KBM-7 (cell line): ENCODE measurements around the gene OR13J1.

Experiments used
- DNase-seq: peaks from one replicate; pipeline ENCODE4 v3.0.0-alpha.2; 2015
- in situ Hi-C: fragments of 300-500 bp; cut with MboI; formaldehyde crosslinking; loops from 2 replicates; pipeline ENCODE4 v1.14.3; 2020; ENCODE audit warnings: low sequenced_read_pairs, low pct_unique_long_range_greater_than_20kb, mixed read lengths

The OR13J1 gene

DNA sequence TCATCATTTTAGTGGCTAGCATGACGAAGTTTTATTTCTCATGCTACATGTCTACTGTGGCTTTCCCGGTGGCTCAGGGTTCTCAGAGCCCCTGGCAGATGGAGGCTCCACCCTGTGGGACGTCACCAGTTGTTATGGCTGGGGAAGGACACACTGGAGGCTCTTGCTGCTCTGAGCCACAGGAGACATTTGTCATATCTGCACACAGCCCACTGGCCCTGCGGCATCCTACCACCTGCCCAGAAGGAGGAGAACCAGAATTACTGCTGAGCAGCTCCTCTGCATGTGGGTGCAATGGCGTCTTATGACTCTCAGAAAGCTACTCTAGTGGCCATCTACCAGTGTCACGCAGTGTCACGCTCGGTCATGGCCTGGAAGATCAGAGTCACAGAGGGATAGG, 6.6 kb downstream of the OR13J1 start:
- DNase-seq: no peak
- in situ Hi-C loops: no loop called here

DNA sequence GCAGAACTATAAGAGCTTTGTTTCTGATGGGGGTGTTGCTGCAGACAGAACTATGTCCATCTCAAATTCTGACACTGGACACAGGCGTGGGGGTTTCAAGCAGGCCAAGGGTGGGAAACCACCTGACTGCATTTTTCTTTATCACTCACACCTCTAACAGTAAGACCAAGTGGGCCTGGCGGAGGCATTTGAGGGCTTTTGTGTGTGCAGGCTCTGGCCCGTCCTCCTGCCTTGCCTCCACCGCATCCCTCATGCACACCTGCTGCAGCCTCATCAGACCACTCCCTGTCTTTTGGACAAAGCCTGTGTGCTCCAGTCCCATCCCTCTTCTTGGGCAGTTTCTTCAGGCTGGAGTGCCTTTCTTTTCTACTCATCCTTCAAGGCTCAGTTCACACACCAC, 7.9 kb downstream of the OR13J1 start:
- in situ Hi-C loops: no loop called here
- no peak for DNase-seq

DNA sequence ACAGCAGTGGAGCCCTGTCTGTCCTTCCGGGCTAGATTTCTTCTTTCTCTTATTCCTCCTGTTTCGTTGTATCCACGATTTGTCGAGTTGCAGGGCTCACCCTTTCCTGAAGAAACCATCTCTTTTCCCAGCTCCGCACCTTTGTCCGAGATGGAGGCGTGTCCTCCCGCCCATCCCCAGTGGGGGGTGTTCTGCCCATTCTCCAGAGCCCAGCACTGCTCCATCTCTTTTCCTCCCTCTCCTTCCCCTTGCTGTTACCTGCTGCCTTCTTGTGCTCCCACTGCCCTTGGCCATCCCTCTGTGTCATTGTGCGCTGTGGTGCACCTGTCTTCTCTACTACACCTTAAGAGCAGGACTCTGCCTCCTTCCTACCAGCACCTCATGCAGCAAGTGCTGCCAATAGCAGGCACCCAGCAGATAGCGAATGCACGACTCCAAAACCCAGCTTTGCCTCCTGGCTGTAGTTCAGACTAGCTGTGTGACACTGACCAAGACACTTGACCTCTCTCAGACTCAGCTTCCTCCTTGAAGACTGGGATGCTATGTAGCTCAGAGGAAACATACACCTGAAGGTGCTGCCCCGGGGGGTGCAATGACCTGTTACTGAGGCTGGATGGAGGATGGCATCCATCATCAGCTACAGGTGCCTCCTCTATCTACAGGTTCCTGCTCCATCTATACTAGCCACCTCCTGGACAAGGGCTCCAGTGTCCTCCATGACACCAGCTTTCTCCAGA, 8.9 kb downstream of the OR13J1 start:
- in situ Hi-C loops: no loop called here
- DNase-seq: no peak

DNA sequence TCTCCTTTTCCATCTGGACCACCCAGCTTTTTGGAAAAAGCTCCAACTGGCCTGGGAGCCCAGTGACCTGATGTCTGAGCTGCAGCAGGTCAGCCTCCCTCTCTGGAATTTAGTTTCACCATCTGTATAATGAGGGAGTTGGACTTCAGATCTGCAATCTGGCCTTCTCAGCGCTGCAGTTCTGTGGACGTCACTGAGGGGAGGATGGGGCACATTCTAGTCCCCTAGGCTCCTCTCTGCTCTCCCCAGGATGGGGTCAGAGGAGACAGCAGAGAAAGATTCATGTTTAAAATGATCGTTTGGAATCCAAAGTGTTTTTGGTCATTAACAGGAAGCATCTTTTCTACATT, 10.2 kb downstream of the OR13J1 start:
- in situ Hi-C loops: no loop called here
- DNase-seq: no peak

DNA sequence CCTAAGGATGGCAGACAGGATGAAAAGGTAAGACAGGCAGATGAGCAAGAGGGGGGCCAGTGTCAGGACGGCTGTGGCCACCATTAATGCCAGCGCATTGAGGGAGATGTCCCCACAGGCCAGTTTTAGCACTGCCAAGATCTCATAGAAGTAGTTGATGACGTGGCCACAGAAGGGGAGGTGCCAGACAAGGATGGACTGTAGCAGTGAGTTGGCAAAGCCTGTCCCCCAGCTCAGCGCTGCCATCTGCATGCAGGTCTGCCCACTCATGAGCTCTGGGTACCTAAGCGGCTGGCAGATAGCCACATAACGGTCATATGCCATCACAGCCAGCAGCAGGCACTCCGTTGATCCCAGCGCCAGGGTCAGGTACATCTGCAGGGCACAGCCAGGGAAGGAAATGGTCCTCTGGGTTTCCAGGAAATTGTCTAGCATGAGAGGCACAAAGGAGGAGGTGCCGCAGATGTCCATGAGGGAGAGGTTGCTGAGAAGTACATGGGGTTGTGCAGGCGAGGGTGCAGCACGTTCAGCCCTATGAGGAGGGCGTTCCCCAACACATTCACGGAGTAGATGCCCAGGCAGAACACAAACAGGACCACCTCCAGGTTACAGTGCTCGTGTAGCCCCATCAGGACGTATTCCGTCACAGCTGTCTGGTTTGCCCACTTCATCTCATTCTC, 10.8 kb downstream of the OR13J1 start:
- no peak for DNase-seq
- in situ Hi-C loops: no loop called here

DNA sequence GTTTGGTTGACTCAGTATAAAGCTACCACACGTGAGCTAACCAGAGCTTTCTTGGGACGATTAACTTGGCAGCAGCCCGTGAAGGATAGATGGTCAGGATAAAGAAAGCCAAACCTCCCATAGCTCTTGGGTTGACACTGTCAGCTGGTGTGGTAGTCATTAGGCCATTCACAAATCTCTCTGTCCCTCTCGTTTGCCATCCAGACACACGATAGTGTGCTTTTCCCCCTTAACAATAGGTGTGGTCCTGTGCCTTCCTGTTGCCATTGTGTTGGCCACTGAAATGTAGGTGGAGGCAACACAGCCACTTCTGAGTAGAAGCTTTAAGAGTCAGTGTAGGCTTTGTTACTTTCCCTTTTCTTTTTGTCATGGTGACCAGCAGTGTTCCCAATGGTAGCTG, 11.7 kb downstream of the OR13J1 start:
- in situ Hi-C loops: no loop called here
- no peak for DNase-seq

DNA sequence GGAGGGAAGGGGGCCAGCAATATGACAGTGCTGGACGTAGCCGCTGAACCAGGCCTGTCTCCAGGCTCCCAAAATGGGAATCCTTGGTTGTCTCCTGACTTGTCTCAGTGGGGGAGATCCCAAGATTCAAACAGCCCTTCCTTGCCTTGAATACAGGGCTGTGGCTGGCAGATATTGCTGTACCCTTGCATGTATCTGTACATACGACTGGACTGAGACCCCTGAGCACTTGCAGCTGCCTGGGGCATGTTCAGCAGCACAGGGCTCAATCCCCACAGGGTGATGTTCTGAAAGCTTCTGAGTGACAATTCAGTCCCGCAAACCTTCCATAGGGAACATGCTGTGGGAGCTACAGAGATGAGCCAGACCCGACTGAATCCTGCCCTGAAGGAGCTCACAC, 13.3 kb downstream of the OR13J1 start:
- in situ Hi-C loops: no loop called here
- no peak for DNase-seq

DNA sequence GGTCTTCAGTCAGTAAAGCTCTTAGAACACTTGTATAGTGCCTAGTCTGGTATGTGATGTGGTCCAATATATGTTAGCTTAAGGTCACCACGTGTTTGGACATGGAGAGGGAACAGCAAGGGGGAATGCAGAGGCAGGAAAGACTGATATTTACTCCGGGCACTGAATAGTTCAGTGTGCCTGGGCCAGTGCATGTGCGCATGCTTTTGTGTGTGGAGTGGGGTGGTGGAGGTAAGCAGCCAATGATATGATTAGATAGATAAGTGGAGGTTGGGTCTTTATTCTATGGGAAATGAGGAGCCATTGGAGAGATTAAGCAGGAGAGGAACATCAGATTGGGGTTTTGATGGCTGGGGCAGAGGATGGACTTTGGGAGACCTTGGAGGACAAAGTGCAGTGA, 14.0 kb downstream of the OR13J1 start:
- in situ Hi-C loops: no loop called here
- no peak for DNase-seq

DNA sequence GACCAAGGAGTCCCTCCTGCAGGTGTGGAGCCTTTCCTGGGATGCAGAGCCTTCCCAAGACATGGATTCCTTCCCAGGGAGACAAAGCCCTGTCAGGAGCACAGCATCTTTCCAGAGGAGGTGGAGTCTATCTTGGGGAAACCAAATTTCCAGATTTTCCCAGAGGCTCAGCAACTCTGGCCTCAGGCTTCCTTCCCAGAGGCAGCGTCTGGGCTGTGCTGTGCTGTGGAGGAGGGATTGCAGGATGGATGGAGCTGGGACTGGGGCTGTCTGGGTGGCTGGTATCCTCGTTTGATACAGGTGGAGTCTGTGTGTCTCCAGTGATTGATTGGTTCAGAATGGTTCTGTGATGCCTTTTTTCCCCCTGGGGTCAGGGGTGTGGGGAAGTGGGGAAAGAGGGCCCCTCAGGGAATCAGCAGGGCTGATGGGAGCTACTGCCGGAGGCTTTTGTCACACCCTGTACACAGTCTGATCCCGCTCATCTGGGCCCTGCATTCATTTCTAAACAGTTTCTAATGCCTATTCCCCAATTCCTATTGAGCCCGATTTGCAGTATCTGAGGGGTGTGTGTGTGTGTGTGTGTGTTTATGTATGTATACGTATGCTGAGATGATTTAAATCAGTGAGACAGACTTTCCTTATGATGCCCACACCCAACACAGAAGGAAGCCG, 16.0 kb downstream of the OR13J1 start:
- DNase-seq: no peak
- in situ Hi-C loops: no loop called here

DNA sequence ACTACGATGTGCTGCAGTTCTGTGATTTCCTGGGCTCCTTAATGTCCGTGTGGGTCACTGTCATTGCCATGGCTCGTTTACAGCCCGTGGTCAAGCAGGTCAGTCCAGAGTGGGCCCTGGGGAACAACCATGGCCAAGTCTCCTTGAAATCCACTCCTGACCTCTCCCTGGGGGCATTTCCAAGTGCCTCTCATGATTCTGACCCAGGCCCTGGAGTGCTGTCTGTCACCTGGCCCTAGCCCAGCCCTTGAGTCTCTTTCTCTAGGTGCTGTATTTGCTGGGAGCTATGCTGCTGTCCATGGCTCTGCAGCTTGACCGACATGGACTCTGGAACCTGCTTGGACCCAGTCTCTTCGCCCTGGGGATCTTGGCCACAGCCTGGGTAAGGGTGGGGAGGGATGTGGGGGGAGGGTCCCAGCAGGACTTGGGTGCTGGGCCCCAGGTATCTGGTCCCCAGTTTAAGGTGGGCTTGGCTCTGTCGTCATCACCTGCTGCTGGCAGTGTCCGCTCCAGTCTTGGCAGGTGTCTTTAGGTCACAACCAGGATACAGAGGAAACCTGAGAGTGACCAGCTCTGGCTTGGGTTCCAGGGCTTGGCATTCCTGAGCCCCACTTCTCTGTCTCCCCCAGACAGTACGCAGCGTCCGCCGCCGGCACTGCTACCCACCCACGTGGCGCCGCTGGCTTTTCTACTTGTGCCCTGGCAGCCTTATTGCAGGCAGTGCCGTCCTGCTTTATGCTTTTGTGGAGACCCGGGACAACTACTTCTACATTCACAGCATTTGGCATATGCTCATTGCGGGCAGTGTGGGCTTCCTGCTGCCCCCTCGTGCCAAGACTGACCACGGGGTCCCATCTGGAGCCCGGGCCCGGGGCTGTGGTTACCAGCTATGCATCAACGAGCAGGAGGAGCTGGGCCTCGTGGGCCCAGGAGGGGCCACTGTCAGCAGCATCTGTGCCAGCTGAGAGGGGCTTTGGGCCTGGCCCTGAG, 17.0 kb downstream of the OR13J1 start:
- DNase-seq: no peak
- in situ Hi-C loops: no loop called here

DNA sequence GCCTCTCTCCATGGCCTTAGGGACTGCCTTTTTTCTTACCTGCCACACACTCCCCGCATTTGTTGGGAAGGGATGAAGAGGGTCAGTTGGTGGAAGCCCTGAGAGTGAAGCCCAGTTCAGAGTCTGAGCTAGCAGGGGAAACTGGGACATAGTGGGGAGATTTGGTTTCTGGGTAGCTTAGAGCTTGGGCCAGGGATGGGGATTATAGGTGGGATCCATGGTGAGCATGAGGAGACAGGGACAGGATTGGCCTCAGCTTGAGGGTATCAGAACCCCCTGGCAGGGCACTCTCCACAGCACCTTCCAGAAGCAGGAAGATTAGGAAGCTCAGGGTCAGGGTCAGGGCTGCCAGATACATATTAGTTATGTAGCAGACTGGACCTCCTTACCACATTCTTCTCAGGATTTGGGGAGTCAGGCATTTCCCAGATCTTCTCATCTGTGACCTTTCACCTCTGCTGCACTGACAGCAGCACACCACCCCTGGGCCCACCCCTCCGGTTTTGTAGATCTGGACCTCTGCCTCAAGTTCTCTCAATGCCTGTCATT, 17.9 kb downstream of the OR13J1 start:
- no peak for DNase-seq

DNA sequence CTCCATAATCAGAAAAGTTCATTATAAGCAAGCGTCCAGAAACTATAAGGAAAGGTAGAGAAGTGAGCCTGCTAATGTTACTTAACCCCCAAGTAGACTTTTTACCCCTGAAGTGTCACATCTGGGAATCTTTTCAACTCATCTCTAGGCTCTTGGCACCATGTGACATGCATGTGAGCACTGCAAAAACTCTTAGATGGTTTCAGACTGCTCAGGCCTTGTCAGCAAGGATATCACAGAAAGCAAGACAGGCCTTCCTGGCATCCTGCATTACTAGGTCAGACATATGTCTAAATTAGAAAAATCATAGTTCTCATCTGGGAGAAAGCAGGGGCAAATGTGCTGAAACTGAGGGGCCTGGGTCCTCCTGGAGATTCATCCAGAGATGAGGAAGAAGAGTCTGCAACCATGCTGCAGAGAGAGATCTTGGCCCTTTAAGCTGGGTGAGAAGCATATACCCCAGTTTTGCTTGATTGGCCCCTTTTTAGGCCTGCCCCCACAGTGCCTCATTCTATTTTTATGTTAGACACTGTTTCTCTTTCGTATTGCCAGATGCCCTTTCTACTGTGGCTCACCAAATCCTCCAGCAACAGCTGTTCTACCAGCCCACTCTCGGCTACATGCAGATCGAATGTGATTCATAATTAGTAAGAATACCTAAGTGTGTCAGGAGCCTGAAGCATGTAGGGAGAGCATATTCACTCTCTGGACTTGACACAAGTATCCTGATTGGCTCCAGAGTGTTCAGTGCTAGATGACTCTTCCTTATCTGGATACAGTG, 22.2 kb downstream of the OR13J1 start:
- in situ Hi-C loops: no loop called here
- no peak for DNase-seq

More for the DNA sequence above, 17.9 kb downstream of the OR13J1 start:
- in situ Hi-C loops: no loop called here

DNA sequence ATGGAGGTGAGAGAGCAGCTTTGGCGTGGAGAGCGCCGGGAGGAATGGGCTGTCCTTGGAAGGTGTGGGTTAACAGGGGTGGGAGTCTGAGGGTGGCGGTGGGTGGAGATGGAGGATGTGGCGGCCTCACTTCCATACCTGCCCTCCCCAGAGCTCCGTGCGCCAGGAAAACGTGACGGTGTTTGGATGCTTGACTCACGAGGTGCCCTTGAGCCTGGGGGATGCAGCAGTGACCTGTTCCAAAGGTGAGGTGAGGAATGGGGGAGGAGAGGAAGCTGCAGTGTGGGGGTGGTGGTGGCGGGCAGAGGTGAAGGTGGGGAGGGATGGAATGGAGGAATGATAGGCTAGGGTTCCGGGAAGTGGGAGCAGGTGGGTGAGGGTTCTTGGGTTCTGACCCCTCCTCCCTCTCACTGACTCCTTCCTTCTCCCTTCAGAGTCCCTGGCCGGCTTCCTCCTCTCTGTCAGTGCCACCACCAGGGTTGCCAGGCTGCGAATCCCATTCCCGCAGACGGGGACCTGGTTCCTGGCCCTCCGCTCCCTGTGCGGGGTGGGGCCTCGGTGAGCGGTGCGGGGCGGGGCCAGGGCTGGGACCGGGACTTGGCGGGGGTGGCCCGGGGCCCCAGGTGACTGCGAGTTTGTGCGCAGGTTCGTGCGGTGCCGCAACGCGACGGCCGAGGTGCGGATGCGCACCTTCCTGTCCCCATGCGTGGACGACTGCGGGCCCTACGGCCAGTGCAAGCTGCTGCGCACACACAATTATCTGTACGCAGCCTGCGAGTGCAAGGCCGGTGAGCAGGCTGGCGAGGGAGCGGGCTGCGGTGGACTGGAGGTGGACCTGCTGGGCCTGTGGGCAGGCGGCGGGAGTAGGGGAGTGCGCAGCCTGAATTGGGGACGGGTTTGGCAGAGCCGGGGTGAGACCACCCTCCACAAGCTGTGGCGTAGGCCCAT, 24.1 kb downstream of the OR13J1 start:
- in situ Hi-C loops: no loop called here

DNA sequence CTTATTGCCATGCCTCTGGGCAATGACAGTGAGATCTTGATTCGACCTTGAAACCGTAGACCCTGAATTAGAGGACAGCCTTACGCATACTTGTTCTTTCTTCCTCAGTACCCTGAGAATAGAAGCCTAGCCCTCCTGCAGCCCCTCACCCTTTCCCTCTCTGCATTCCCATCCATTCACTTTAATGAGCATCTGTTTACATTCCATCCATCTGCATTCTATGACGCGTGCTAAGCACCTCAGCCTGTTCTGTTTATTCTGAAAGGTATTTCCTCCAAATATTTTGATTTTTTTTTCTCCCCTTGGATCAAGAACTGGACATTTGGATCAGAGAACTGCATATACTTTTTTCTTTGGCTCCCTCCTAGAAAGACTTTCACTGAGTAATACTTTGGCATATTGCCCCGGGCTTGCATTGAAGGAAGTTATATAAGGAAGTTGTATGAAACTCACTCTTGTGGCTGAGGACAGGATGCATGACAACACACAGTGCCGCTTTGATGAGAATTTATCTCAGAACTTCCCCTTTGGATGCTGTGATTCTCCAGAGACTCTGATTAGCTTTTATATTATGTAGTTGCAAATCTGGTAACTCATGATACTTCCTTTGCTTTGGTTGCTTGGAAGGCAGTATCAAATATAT, 25.5 kb downstream of the OR13J1 start:
- DNase-seq: peak; percentile 91

More for the DNA sequence above, 24.1 kb downstream of the OR13J1 start:
- DNase-seq: no peak

DNA sequence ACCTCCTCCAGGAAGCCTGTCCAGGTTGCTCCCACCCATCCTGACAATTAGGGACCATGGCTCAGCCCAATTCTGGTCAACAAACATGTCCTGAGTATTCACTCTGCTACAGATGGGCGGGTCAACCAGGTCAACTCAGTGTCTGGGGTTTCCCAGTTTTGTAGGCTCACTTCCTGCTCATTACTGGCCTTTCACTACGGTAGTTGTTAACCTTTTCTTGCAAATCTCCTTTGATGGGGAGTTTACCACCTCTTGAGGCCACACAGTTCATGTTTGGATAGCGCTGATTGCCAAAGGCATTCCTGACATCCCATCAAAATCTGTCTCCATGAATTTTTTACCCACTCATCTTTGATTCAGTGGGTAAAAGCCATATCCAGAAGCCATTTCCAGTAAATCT, 27.4 kb downstream of the OR13J1 start:
- DNase-seq: no peak
- in situ Hi-C loops: no loop called here

More for the DNA sequence above, 25.5 kb downstream of the OR13J1 start:
- in situ Hi-C loops: no loop called here

DNA sequence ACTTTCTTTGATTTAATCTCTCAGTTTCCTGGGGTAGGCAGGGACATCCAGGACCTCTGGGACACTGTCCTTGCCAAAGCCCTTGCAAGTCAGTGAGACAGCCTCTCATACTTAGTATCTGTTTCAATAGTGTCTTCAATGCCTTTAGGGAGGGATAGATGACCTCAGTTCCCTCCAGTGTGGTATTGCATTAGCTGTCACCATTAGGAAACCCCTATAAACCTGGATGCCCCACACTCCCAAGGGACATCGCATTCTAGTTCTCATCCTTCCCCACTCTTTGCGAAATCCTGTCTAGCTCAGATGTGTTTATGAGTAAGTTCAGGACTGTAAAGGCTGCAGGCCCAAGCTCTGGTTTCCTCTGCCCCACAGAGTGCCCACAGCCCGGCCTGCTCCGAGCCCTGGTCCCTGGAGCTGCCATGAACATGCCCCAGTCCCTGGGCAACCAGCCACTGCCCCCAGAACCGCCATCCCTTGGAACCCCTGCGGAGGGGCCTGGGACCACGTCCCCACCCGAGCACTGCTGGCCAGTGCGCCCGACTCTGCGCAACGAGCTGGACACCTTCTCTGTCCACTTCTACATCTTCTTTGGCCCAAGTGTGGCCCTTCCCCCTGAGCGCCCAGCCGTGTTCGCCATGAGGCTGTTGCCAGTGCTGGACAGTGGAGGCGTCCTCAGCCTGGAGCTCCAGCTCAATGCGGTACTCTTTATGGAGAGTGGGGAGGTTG, 28.0 kb downstream of the OR13J1 start:
- in situ Hi-C loops: no loop called here
- no peak for DNase-seq

DNA sequence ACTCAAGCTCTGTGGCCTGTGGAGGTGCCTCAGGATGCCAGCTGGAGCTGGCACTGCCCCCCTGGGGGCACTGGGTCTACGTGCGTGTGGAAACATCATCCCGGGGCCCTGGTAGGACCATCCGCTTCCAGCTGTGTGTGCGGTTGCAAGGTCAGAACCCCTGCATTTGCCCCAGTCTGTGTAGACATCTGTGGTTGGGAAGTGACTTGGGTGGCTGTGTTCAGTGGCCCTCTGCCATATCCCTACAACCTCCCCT, 28.6 kb downstream of the OR13J1 start:
- no peak for DNase-seq
- in situ Hi-C loops: no loop called here
